ENCODE data around the gene TPRA1. TPM values are rescaled to one million over a fixed set of nuclear protein-coding genes. Genes with fewer than 3 reads are reported as not detected.

Gene TPRA1
- total RNA-seq, 1 experiment from 2014 or later, result 24.2 TPM

DNA sequence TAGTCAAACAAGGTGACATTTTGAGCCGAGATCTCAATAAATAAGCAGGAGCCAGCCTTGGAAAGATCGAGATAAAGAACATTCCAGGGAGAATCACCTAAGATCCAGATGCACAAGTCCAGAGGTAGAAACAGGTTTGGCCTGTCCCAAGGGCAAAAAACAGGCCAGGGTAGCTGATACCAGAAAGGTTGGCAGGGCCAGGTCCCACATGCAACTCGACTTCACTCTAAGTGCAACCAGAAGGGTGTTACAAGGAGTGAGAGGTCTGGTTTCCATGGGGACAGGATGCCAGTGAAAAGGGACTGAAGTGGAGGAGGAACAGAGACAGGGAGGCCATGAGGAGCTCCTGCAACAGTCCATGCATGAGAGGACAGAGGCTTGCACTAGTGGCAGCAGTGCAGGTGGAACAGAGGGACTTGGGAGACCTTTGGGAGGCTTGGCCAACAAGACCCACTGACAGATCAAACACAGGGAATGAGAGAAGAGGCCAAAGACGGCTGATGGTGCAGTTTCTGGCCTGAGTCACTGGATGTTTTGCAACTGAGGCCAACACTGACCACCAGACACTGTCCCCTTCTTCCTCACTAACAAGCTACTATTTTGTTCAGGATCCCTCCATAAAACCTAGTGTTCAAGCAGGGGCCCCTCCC, 5.2 kb downstream of the TPRA1 start:
- CTCF ChIA-PET, result interaction anchor here (2.5 to 7.1 kb wide), 2 partner anchors 10 kb away, joined by 20 to 72 read pairs; no protein-coding TSS in a partner anchor
- Mint-ChIP-seq H3K4me3 (no peak overlapping the region), H3K4me1 (peaks cover 10% of the 10 kb centered on the region), H3K9me3 (no peaks in the 10 kb centered on the region), H3K36me3 (0 out of 2 replicates have a peak, but pooled peaks cover 2% of the 10 kb centered on the region), H3K27me3 (ENCODE audit: low read depth) (peaks cover 3% of the 10 kb centered on the region), H3K27ac (no peak overlapping the region)
- TF ChIP-seq, protein P1, sequence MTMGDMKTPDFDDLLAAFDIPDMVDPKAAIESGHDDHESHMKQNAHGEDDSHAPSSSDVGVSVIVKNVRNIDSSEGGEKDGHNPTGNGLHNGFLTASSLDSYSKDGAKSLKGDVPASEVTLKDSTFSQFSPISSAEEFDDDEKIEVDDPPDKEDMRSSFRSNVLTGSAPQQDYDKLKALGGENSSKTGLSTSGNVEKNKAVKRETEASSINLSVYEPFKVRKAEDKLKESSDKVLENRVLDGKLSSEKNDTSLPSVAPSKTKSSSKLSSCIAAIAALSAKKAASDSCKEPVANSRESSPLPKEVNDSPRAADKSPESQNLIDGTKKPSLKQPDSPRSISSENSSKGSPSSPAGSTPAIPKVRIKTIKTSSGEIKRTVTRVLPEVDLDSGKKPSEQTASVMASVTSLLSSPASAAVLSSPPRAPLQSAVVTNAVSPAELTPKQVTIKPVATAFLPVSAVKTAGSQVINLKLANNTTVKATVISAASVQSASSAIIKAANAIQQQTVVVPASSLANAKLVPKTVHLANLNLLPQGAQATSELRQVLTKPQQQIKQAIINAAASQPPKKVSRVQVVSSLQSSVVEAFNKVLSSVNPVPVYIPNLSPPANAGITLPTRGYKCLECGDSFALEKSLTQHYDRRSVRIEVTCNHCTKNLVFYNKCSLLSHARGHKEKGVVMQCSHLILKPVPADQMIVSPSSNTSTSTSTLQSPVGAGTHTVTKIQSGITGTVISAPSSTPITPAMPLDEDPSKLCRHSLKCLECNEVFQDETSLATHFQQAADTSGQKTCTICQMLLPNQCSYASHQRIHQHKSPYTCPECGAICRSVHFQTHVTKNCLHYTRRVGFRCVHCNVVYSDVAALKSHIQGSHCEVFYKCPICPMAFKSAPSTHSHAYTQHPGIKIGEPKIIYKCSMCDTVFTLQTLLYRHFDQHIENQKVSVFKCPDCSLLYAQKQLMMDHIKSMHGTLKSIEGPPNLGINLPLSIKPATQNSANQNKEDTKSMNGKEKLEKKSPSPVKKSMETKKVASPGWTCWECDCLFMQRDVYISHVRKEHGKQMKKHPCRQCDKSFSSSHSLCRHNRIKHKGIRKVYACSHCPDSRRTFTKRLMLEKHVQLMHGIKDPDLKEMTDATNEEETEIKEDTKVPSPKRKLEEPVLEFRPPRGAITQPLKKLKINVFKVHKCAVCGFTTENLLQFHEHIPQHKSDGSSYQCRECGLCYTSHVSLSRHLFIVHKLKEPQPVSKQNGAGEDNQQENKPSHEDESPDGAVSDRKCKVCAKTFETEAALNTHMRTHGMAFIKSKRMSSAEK (CRISPR knock-in tag; IDR thresholded peaks at IDR 0.05; ENCODE audit: borderline replicate concordance), result no peak
- no peak for TF ChIP-seq TCF7 (CRISPR knock-in tag; IDR thresholded peaks at IDR 0.05; ENCODE audit: low read depth)
- TF ChIP-seq, protein P2, sequence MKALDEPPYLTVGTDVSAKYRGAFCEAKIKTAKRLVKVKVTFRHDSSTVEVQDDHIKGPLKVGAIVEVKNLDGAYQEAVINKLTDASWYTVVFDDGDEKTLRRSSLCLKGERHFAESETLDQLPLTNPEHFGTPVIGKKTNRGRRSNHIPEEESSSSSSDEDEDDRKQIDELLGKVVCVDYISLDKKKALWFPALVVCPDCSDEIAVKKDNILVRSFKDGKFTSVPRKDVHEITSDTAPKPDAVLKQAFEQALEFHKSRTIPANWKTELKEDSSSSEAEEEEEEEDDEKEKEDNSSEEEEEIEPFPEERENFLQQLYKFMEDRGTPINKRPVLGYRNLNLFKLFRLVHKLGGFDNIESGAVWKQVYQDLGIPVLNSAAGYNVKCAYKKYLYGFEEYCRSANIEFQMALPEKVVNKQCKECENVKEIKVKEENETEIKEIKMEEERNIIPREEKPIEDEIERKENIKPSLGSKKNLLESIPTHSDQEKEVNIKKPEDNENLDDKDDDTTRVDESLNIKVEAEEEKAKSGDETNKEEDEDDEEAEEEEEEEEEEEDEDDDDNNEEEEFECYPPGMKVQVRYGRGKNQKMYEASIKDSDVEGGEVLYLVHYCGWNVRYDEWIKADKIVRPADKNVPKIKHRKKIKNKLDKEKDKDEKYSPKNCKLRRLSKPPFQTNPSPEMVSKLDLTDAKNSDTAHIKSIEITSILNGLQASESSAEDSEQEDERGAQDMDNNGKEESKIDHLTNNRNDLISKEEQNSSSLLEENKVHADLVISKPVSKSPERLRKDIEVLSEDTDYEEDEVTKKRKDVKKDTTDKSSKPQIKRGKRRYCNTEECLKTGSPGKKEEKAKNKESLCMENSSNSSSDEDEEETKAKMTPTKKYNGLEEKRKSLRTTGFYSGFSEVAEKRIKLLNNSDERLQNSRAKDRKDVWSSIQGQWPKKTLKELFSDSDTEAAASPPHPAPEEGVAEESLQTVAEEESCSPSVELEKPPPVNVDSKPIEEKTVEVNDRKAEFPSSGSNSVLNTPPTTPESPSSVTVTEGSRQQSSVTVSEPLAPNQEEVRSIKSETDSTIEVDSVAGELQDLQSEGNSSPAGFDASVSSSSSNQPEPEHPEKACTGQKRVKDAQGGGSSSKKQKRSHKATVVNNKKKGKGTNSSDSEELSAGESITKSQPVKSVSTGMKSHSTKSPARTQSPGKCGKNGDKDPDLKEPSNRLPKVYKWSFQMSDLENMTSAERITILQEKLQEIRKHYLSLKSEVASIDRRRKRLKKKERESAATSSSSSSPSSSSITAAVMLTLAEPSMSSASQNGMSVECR (CRISPR knock-in tag; IDR thresholded peaks at IDR 0.05; ENCODE audit: borderline replicate concordance), result no peak
- no peak for TF ChIP-seq NR2C2 (CRISPR knock-in tag; IDR thresholded peaks at IDR 0.05)
- TF ChIP-seq SMAD4 (CRISPR knock-in tag; IDR thresholded peaks at IDR 0.05), result no peak
- TF ChIP-seq, protein P3, sequence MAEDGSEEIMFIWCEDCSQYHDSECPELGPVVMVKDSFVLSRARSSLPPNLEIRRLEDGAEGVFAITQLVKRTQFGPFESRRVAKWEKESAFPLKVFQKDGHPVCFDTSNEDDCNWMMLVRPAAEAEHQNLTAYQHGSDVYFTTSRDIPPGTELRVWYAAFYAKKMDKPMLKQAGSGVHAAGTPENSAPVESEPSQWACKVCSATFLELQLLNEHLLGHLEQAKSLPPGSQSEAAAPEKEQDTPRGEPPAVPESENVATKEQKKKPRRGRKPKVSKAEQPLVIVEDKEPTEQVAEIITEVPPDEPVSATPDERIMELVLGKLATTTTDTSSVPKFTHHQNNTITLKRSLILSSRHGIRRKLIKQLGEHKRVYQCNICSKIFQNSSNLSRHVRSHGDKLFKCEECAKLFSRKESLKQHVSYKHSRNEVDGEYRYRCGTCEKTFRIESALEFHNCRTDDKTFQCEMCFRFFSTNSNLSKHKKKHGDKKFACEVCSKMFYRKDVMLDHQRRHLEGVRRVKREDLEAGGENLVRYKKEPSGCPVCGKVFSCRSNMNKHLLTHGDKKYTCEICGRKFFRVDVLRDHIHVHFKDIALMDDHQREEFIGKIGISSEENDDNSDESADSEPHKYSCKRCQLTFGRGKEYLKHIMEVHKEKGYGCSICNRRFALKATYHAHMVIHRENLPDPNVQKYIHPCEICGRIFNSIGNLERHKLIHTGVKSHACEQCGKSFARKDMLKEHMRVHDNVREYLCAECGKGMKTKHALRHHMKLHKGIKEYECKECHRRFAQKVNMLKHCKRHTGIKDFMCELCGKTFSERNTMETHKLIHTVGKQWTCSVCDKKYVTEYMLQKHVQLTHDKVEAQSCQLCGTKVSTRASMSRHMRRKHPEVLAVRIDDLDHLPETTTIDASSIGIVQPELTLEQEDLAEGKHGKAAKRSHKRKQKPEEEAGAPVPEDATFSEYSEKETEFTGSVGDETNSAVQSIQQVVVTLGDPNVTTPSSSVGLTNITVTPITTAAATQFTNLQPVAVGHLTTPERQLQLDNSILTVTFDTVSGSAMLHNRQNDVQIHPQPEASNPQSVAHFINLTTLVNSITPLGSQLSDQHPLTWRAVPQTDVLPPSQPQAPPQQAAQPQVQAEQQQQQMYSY (CRISPR knock-in tag; IDR thresholded peaks at IDR 0.05), result no peak
- no peak for TF ChIP-seq NR3C1 (CRISPR knock-in tag; conservative IDR thresholded peaks at IDR 0.05; ENCODE audit: low read depth)
- TF ChIP-seq ATF1 (CRISPR knock-in tag; IDR thresholded peaks at IDR 0.05), result no peak
- TF ChIP-seq, protein P4, sequence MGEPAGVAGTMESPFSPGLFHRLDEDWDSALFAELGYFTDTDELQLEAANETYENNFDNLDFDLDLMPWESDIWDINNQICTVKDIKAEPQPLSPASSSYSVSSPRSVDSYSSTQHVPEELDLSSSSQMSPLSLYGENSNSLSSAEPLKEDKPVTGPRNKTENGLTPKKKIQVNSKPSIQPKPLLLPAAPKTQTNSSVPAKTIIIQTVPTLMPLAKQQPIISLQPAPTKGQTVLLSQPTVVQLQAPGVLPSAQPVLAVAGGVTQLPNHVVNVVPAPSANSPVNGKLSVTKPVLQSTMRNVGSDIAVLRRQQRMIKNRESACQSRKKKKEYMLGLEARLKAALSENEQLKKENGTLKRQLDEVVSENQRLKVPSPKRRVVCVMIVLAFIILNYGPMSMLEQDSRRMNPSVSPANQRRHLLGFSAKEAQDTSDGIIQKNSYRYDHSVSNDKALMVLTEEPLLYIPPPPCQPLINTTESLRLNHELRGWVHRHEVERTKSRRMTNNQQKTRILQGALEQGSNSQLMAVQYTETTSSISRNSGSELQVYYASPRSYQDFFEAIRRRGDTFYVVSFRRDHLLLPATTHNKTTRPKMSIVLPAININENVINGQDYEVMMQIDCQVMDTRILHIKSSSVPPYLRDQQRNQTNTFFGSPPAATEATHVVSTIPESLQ (CRISPR knock-in tag; IDR thresholded peaks at IDR 0.05), result no peak
- POLR2A ChIA-PET, result no interaction called here
- DNase-seq (ENCODE audit: low spot score), result no peak
- ATAC-seq, result no peak
